ENCODE results near the gene GRAP2. TPM values are rescaled to one million over a fixed set of nuclear protein-coding genes. Genes with fewer than 3 reads are reported as not detected.

Gene GRAP2
- total and polyA plus RNA-seq, 2 of the 4 experiments (the other 2 are of a cell fraction) = not detected

DNA sequence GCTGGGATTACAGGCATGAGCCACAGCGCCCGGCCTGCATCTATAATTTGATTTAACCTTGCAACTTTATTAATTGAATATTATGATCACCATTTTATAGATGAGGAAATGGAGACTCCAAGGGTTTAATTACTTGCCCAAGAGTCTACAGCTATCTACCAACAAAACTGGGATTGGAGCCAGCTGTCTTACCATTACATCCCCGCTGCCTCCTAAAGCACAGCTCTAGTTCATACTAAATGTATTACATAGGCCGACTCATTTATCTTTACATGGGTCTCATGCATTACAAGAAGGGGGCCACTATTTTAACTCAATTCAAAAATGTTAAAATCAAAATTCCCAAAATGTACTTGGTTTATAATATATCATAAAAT lies 45.2 kb downstream of the GRAP2 start:
- no peak overlapping the region for H2BK15ac ChIP-seq (ENCODE audit: low read depth, low read length)
- intact Hi-C loops (cut with micrococcal nuclease) (no loop called here), dilution Hi-C loops (cut with HindIII; ENCODE audit: low sequenced_read_pairs, unreplicated experiment) (no loop called here), in situ Hi-C loops (cut with MboI; ENCODE audit: low sequenced_read_pairs) (no loop called here)
- H2AK9ac ChIP-seq (replicated peaks; ENCODE audit: low read depth, low read length, poor library complexity) = no peak overlapping the region
- no peak overlapping the region for H4K5ac ChIP-seq (ENCODE audit: low read depth, low read length)
- no peak overlapping the region for H2BK5ac ChIP-seq (ENCODE audit: low read depth, low read length, poor library complexity, severe bottlenecking)
- no peak overlapping the region for H4K91ac ChIP-seq (ENCODE audit: insufficient read depth, low read depth, low read length)
- BruUV-seq (replicated peaks) = no TSS peak
- H3K4ac ChIP-seq (ENCODE audit: low read depth, low read length) = no peak overlapping the region
- no peaks in the 10 kb centered on the region for H3K79me1 ChIP-seq (ENCODE audit: low read depth in 1 of 2, low read length in 2 of 2)
- H3K9me3 ChIP-seq (ENCODE audit: control insufficient read depth, insufficient read depth, low read length) = no peaks in the 10 kb centered on the region
- H3K23ac ChIP-seq (ENCODE audit: low read depth, low read length) = no peak overlapping the region
- H4K8ac ChIP-seq (ENCODE audit: low read depth in 2 of 2, low read length in 2 of 2) = no peak overlapping the region
- no peaks in the 10 kb centered on the region for H3K36me3 ChIP-seq (ENCODE audit: control insufficient read depth, insufficient read depth, low read length)
- POLR2A ChIA-PET (ENCODE audit: unreplicated experiment) = no interaction called here
- no peak for DNase-seq
- H3K27ac ChIP-seq (ENCODE audit: insufficient read depth, low read length) = no peak overlapping the region
- H3K14ac ChIP-seq (replicated peaks; ENCODE audit: low read depth, low read length) = no peak overlapping the region
- H2BK20ac ChIP-seq (ENCODE audit: low read depth, low read length) = no peak overlapping the region
- no peak overlapping the region for H3K4me3 ChIP-seq (ENCODE audit: insufficient read depth, low read depth, low read length)
- H3K27me3 ChIP-seq (ENCODE audit: control insufficient read depth, insufficient read depth, low read length) = peaks cover 58% of the 10 kb centered on the region
- H3K4me2 ChIP-seq (ENCODE audit: low read depth, low read length) = no peak overlapping the region
- H3K4me1 ChIP-seq (ENCODE audit: control insufficient read depth, insufficient read depth, low read length) = no peaks in the 10 kb centered on the region
- no peaks in the 10 kb centered on the region for H4K20me1 ChIP-seq (ENCODE audit: insufficient read depth, low read length)
- H2AK5ac ChIP-seq (ENCODE audit: low read depth, low read length) = no peak overlapping the region
- H3K56ac ChIP-seq (ENCODE audit: extremely low read depth, insufficient read depth, low read length) = no peak overlapping the region
- TF ChIP-seq, protein P1, sequence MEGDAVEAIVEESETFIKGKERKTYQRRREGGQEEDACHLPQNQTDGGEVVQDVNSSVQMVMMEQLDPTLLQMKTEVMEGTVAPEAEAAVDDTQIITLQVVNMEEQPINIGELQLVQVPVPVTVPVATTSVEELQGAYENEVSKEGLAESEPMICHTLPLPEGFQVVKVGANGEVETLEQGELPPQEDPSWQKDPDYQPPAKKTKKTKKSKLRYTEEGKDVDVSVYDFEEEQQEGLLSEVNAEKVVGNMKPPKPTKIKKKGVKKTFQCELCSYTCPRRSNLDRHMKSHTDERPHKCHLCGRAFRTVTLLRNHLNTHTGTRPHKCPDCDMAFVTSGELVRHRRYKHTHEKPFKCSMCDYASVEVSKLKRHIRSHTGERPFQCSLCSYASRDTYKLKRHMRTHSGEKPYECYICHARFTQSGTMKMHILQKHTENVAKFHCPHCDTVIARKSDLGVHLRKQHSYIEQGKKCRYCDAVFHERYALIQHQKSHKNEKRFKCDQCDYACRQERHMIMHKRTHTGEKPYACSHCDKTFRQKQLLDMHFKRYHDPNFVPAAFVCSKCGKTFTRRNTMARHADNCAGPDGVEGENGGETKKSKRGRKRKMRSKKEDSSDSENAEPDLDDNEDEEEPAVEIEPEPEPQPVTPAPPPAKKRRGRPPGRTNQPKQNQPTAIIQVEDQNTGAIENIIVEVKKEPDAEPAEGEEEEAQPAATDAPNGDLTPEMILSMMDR (conservative IDR thresholded peaks at IDR 0.05; ENCODE audit: low read depth, low read length) = no peak
- no peak for TF ChIP-seq POLR2A (IDR thresholded peaks at IDR 0.05; ENCODE audit: low read depth, low read length)
- no peak for TF ChIP-seq BHLHE40 (IDR thresholded peaks at IDR 0.05; ENCODE audit: low read depth, low read length)
- TF ChIP-seq FOS (IDR thresholded peaks at IDR 0.05; ENCODE audit: low read depth, low read length) = no peak
- TF ChIP-seq, protein P2, sequence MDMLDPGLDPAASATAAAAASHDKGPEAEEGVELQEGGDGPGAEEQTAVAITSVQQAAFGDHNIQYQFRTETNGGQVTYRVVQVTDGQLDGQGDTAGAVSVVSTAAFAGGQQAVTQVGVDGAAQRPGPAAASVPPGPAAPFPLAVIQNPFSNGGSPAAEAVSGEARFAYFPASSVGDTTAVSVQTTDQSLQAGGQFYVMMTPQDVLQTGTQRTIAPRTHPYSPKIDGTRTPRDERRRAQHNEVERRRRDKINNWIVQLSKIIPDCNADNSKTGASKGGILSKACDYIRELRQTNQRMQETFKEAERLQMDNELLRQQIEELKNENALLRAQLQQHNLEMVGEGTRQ (IDR thresholded peaks at IDR 0.05; ENCODE audit: low read depth, low read length) = no peak
- no peak for TF ChIP-seq CHD1 (IDR thresholded peaks at IDR 0.05; ENCODE audit: low read depth, low read length)
- TF ChIP-seq MAZ (IDR thresholded peaks at IDR 0.05; ENCODE audit: borderline replicate concordance, low read depth, low read length) = no peak
- TF ChIP-seq NFE2L2 (IDR thresholded peaks at IDR 0.05; ENCODE audit: low read depth, low read length) = no peak
- TF ChIP-seq, protein P3, sequence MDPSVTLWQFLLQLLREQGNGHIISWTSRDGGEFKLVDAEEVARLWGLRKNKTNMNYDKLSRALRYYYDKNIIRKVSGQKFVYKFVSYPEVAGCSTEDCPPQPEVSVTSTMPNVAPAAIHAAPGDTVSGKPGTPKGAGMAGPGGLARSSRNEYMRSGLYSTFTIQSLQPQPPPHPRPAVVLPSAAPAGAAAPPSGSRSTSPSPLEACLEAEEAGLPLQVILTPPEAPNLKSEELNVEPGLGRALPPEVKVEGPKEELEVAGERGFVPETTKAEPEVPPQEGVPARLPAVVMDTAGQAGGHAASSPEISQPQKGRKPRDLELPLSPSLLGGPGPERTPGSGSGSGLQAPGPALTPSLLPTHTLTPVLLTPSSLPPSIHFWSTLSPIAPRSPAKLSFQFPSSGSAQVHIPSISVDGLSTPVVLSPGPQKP (IDR thresholded peaks at IDR 0.05; ENCODE audit: borderline replicate concordance, low read depth, low read length) = no peak
- no peak for TF ChIP-seq MXI1 (IDR thresholded peaks at IDR 0.05; ENCODE audit: borderline replicate concordance, low read depth, low read length)
- TF ChIP-seq MAFK (IDR thresholded peaks at IDR 0.05; ENCODE audit: low read depth, low read length) = no peak
- TF ChIP-seq SMC3 (IDR thresholded peaks at IDR 0.05; ENCODE audit: low read depth, low read length) = no peak
- TF ChIP-seq RFX5 (IDR thresholded peaks at IDR 0.05; ENCODE audit: low read depth, low read length) = no peak
- TF ChIP-seq RAD21 (IDR thresholded peaks at IDR 0.05; ENCODE audit: low read length) = no peak
- no peak overlapping the region for H2AFZ ChIP-seq (replicated peaks; ENCODE audit: low read length, poor library complexity)
- H2BK120ac ChIP-seq (ENCODE audit: low read depth, low read length) = no peak overlapping the region
- no peak overlapping the region for H3K18ac ChIP-seq (ENCODE audit: low read depth, low read length)
- no peak for ATAC-seq (ENCODE audit: low read depth)
- WGBS, 2 experiments (ENCODE audit: extremely low coverage in 2 of 2, insufficient read length in 1 of 2) = no CpG with 5 or more reads among the region's 4 CpGs
- no peak overlapping the region for H3K9ac ChIP-seq (ENCODE audit: low read depth, low read length)
- H3K9me1 ChIP-seq (ENCODE audit: insufficient read depth, low read length) = no peaks in the 10 kb centered on the region
- CTCF ChIA-PET = no interaction called here
